H1 (cell line): Measurements from ENCODE around the gene POU4F2. TPM values are rescaled to one million over a fixed set of nuclear protein-coding genes. Genes with fewer than 3 reads are reported as not detected.

Source experiments
- CTCF ChIA-PET: fragments of 300-600 bp; sonication (Branson Sonifier 250); formaldehyde crosslinking; loops from one replicate; lab custom pipeline; 2021; ENCODE audit not compliant: partially characterized antibody; lab: Charles Lee
- POLR2A ChIA-PET: fragments of 300-600 bp; sonication (Branson Sonifier 250); formaldehyde crosslinking; loops from one replicate; lab custom pipeline; 2021; ENCODE audit warnings: inconsistent platforms; ENCODE audit not compliant: partially characterized antibody; lab: Charles Lee
- DNase-seq, 2 experiments: peaks; one replicate each; pipeline versions ENCODE4 v3.0.0 to v3.0.0-alpha.2; 2010 to 2022; ENCODE audit warnings: low spot score in 2 of 2, low read depth in 1 of 2, mixed read lengths in 1 of 2
- FAIRE-seq: peaks from 2 replicates; lab custom pipeline; 2011; peaks lifted over from hg19 to GRCh38; lab: Jason Lieb, UNC
- H2AFZ ChIP-seq: 2 replicates; pipeline ENCODE4 v1.8.1; 2012; ENCODE audit warnings: low read length, inconsistent platforms
- H2AK5ac ChIP-seq: 2 replicates; pipeline ENCODE4 v1.6.1; 2013; ENCODE audit warnings: low read depth, low read length
- H2BK120ac ChIP-seq: replicated peaks from 2 replicates; pipeline ENCODE3; 2013; ENCODE audit warnings: low read depth, low read length, inconsistent platforms
- H2BK12ac ChIP-seq: 2 replicates; pipeline ENCODE4 v1.6.1; 2013; ENCODE audit warnings: low read depth, low read length
- H2BK15ac ChIP-seq: 2 replicates; pipeline ENCODE4 v1.6.1; 2013; ENCODE audit warnings: low read length
- H2BK20ac ChIP-seq: 2 replicates; pipeline ENCODE4 v1.6.1; 2013; ENCODE audit warnings: low read length
- H2BK5ac ChIP-seq: 2 replicates; pipeline ENCODE4 v1.6.1; 2013; ENCODE audit warnings: low read depth, low read length
- H3K14ac ChIP-seq: 2 replicates; pipeline ENCODE4 v1.6.1; 2013; ENCODE audit warnings: inconsistent platforms; ENCODE audit not compliant: insufficient read length
- H3K18ac ChIP-seq: 2 replicates; pipeline ENCODE4 v1.6.1; 2013; ENCODE audit warnings: low read length; ENCODE audit errors: extremely low read depth
- H3K23ac ChIP-seq: 2 replicates; pipeline ENCODE4 v1.6.1; 2013; ENCODE audit warnings: inconsistent platforms; ENCODE audit not compliant: insufficient read length
- H3K23me2 ChIP-seq: 2 replicates; pipeline ENCODE4 v1.6.1; 2013; ENCODE audit warnings: low read depth, low read length
- H3K27ac ChIP-seq: 2 replicates; pipeline ENCODE4 v1.6.1; 2011; ENCODE audit warnings: low read depth, low read length, inconsistent platforms
- H3K27me3 ChIP-seq, 4 experiments: replicated peaks in 1 of 4; 1 replicate in 1 of 4; 2 replicates in 3 of 4; pipeline versions ENCODE4 v1.6.1 to v1.8.1; 2011 to 2013; ENCODE audit warnings: low read length in 3 of 4, mild to moderate bottlenecking in 3 of 4, inconsistent platforms in 2 of 4, mixed read lengths in 2 of 4, moderate library complexity in 1 of 4; ENCODE audit not compliant: control insufficient read depth in 3 of 4, insufficient read depth in 3 of 4; ENCODE audit errors: extremely low read depth in 1 of 4
- H3K36me3 ChIP-seq, 4 experiments: 2 replicates each; pipeline versions ENCODE4 v1.6.1 to v1.8.1; 2011 to 2013; ENCODE audit warnings: mild to moderate bottlenecking in 4 of 4, low read length in 3 of 4, moderate library complexity in 2 of 4, control low read depth in 1 of 4, inconsistent platforms in 1 of 4; ENCODE audit not compliant: insufficient read depth in 4 of 4, control insufficient read depth in 2 of 4
- H3K4ac ChIP-seq: replicated peaks from 2 replicates; pipeline ENCODE3; 2013; ENCODE audit warnings: low read length, low read depth, mixed read lengths, inconsistent platforms; ENCODE audit not compliant: insufficient read length
- H3K4me1 ChIP-seq, 4 experiments: replicated peaks in 1 of 4; 1 replicate in 1 of 4; 2 replicates in 3 of 4; pipeline versions ENCODE4 v1.6.1 to v1.8.1; 2011 to 2013; ENCODE audit warnings: low read length in 3 of 4, inconsistent platforms in 2 of 4, mixed read lengths in 1 of 4; ENCODE audit not compliant: insufficient read depth in 4 of 4, control insufficient read depth in 3 of 4
- H3K4me2 ChIP-seq, 2 experiments: 2 replicates each; pipeline versions ENCODE4 v1.6.1 to v1.8.1; 2011 to 2013; ENCODE audit warnings: low read depth in 2 of 2, low read length in 2 of 2, control low read depth in 1 of 2, inconsistent platforms in 1 of 2, mild to moderate bottlenecking in 1 of 2; ENCODE audit not compliant: insufficient read depth in 1 of 2
- H3K4me3 ChIP-seq, 4 experiments: fragments of 200-600, 300-600 bp in 1 of 4; sonication (generic), shearing (Covaris generic), sonication (Bioruptor Twin) in 1 of 4; 2 replicates each; pipeline versions ENCODE4 v1.5.1 to v1.8.1; 2011 to 2016; ENCODE audit warnings: low read length in 4 of 4, low read depth in 3 of 4, control low read depth in 2 of 4, inconsistent platforms in 2 of 4, mild to moderate bottlenecking in 2 of 4, mixed read lengths in 1 of 4, moderate library complexity in 1 of 4; ENCODE audit not compliant: insufficient read depth in 2 of 4; ENCODE audit errors: extremely low read depth in 1 of 4
- H3K56ac ChIP-seq: replicated peaks from 2 replicates; pipeline ENCODE3; 2013; ENCODE audit warnings: low read depth, mild to moderate bottlenecking, mixed read lengths, low read length, inconsistent platforms; ENCODE audit not compliant: insufficient read length
- H3K79me1 ChIP-seq: 2 replicates; pipeline ENCODE4 v1.6.1; 2013; ENCODE audit warnings: low read depth, low read length, control low read depth
- H3K79me2 ChIP-seq, 2 experiments: 2 replicates each; pipeline versions ENCODE4 v1.6.1 to v1.8.1; 2012 to 2013; ENCODE audit warnings: low read length in 2 of 2, mild to moderate bottlenecking in 2 of 2, inconsistent platforms in 1 of 2; ENCODE audit not compliant: insufficient read depth in 2 of 2, control insufficient read depth in 1 of 2
- H3K9ac ChIP-seq, 4 experiments: replicated peaks in 1 of 4; 1 replicate in 1 of 4; 2 replicates in 3 of 4; pipeline versions ENCODE4 v1.6.1 to v1.8.1; 2011 to 2013; ENCODE audit warnings: low read depth in 3 of 4, low read length in 3 of 4, control low read depth in 2 of 4, mild to moderate bottlenecking in 2 of 4, moderate library complexity in 2 of 4, inconsistent platforms in 1 of 4; ENCODE audit errors: extremely low read depth in 1 of 4
- H3K9me3 ChIP-seq, 2 experiments: 2 replicates each; pipeline versions ENCODE4 v1.6.1 to v1.8.1; 2012 to 2013; ENCODE audit warnings: mild to moderate bottlenecking in 2 of 2, moderate library complexity in 2 of 2, control low read depth in 1 of 2, inconsistent platforms in 1 of 2, low read depth in 1 of 2, low read length in 1 of 2, mixed read lengths in 1 of 2; ENCODE audit not compliant: insufficient read depth in 2 of 2
- H4K20me1 ChIP-seq, 2 experiments: replicated peaks in 1 of 2; 2 replicates each; pipeline versions ENCODE3 to v1.8.1; 2011 to 2013; ENCODE audit warnings: inconsistent platforms in 2 of 2, low read length in 2 of 2, mild to moderate bottlenecking in 1 of 2; ENCODE audit not compliant: insufficient read depth in 2 of 2, control insufficient read depth in 1 of 2
- H4K5ac ChIP-seq: 2 replicates; pipeline ENCODE4 v1.6.1; 2013; ENCODE audit warnings: low read length, low read depth, mixed read lengths, inconsistent platforms; ENCODE audit not compliant: insufficient read length
- H4K8ac ChIP-seq: 2 replicates; pipeline ENCODE4 v1.8.0; 2013; ENCODE audit warnings: mild to moderate bottlenecking, moderate library complexity, low read length, inconsistent platforms; ENCODE audit not compliant: insufficient read depth; ENCODE audit errors: extremely low read depth
- H4K91ac ChIP-seq: replicated peaks from 2 replicates; pipeline ENCODE3; 2013; ENCODE audit warnings: low read length, mixed read lengths, inconsistent platforms; ENCODE audit not compliant: insufficient read length
- CHD2 ChIP-seq: IDR thresholded peaks from 2 replicates; pipeline ENCODE4 v1.6.1; 2012; ENCODE audit warnings: low read length, improper control_type of control experiment
- HDAC6 ChIP-seq: IDR thresholded peaks from one replicate; pipeline ENCODE4 v1.7.1; 2012; ENCODE audit warnings: low read depth, mild to moderate bottlenecking, inconsistent platforms, low read length, moderate library complexity
- KDM4A ChIP-seq: IDR thresholded peaks from one replicate; pipeline ENCODE4 v1.7.1; 2012; ENCODE audit warnings: low read depth, mild to moderate bottlenecking, moderate library complexity, low read length, inconsistent platforms; ENCODE audit not compliant: severe bottlenecking
- POLR2A ChIP-seq, 2 experiments: IDR thresholded peaks; 1 replicate in 1 of 2; 2 replicates in 1 of 2; pipeline ENCODE4 v1.6.1; 2011; ENCODE audit warnings: low read depth in 2 of 2, low read length in 2 of 2, mild to moderate bottlenecking in 2 of 2; ENCODE audit errors: control extremely low read depth in 1 of 2
- POLR2AphosphoS5 ChIP-seq: IDR thresholded peaks from 2 replicates; pipeline ENCODE4 v1.6.1; 2011; ENCODE audit warnings: low read depth, low read length
- SAP30 ChIP-seq: fragments of 300-600 bp; sonication (generic); IDR thresholded peaks from 2 replicates; pipeline ENCODE4 v1.7.1; 2012; ENCODE audit warnings: low read length, moderate library complexity, mild to moderate bottlenecking, inconsistent platforms; ENCODE audit not compliant: insufficient read depth, insufficient replicate concordance
- SIN3A ChIP-seq, 2 experiments: IDR thresholded peaks in 1 of 2; conservative IDR thresholded peaks in 1 of 2; 2 replicates each; pipeline ENCODE4 v1.6.1; 2011 to 2012; ENCODE audit warnings: low read length in 2 of 2, improper control_type of control experiment in 1 of 2, low read depth in 1 of 2, mild to moderate bottlenecking in 1 of 2
- WGBS, 2 experiments: shearing (Covaris generic) in 1 of 2; methylation state at CpG; one replicate each; pipeline versions ENCODE4 v1.1.6 to v1.1.7; 2013 to 2015; ENCODE audit warnings: low lambda C conversion rate in 2 of 2, mixed read lengths in 2 of 2, inconsistent platforms in 1 of 2, low coverage in 1 of 2, missing lambda C conversion rate in 1 of 2; ENCODE audit not compliant: insufficient replicate concordance in 2 of 2, insufficient coverage in 1 of 2, insufficient read length in 1 of 2; ENCODE audit errors: extremely low coverage in 1 of 2, missing lambda C conversion rate in 1 of 2; 5-methylcytosine and 5-hydroxymethylcytosine counted together
- polyA plus RNA-seq, 7 experiments: library from polyadenylated mRNA; depleted of rRNA in 3 of 7; stranded (reverse) in 5 of 7; unstranded in 2 of 7; fragments of >200 nt in 5 of 7; fragments of 200-250 nt in 2 of 7; gene quantifications; 1 replicate in 5 of 7; 2 replicates in 1 of 7; 4 replicates in 1 of 7; pipeline versions ENCODE4 v1.2.1 to v1.2.3, GENCODE V29; 2011 to 2013; ENCODE audit warnings: missing spikeins in 2 of 7, mixed read lengths in 2 of 7
- total RNA-seq: library from RNA; stranded (reverse); fragmentation: NEBNext Ultra II Directional; extraction: Animal tissue kit (Norgen Biotek cat#: 25700); gene quantifications from 2 replicates; pipeline ENCODE4 v1.2.1, GENCODE V29; 2021
- TF ChIP-seq, protein P1 (sequence below), 3 experiments: IDR thresholded peaks; 1 replicate in 2 of 3; 2 replicates in 1 of 3; pipeline versions ENCODE4 v1.5.1 to v1.6.1; 2011; ENCODE audit warnings: low read length in 3 of 3, mild to moderate bottlenecking in 3 of 3, inconsistent platforms in 2 of 3, low read depth in 1 of 3, moderate library complexity in 1 of 3; ENCODE audit not compliant: insufficient read depth in 1 of 3; ENCODE audit errors: control extremely low read depth in 1 of 3
- TF ChIP-seq, protein P2 (sequence below): IDR thresholded peaks from 2 replicates; pipeline ENCODE4 v1.6.1; 2012; ENCODE audit warnings: low read length, inconsistent platforms

Gene POU4F2
- total and polyA plus RNA-seq, 2 of the 8 experiments (the other 6 are each of a cell fraction or from before 2014, with no cell fraction given), result not detected

DNA sequence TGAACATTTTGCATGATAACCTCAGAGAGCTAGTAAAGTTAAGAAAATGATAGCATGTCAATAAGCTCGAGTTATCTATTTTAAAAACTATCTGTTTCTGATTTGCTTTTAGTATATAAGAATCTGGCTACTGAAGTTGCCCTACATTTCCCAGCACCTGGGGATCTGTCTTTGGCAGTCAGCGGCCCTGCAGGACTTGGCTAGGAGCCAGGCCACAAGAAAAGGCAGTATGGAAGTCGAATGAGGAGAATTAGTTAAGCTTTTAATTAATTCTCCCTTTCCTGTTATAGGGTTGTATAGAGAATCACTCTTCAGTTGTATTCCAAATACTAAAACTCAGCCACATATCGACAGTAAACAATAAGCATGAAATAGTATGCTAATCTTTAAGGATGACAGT is 22.7 kb downstream of the POU4F2 start:
- WGBS, 2 experiments, result 86% methylated on average over 4 of the region's 4 CpGs; no CpG with 5 or more reads in 1 of the 2 experiments
- DNase-seq (no peak), FAIRE-seq (no peak)
- Histone ChIP-seq H3K79me1 (no peaks in the 10 kb centered on the region), H3K36me3 (no peaks in the 10 kb centered on the region), H4K8ac (no peak overlapping the region), H3K14ac (no peak overlapping the region), H2BK12ac (no peak overlapping the region), H2AK5ac (no peak overlapping the region), H2AFZ (no peak overlapping the region), H4K5ac (no peak overlapping the region), H4K91ac (no peak overlapping the region), H3K79me2 (no peaks in the 10 kb centered on the region), H2BK5ac (no peak overlapping the region), H2BK15ac (no peak overlapping the region), H3K27ac (no peak overlapping the region), H3K23me2 (no peaks in the 10 kb centered on the region), H3K23ac (no peak overlapping the region), H3K4me3 (no peak overlapping the region), H4K20me1 (no peaks in the 10 kb centered on the region), H3K56ac (no peak overlapping the region), H3K27me3 (peaks cover under 1 to 12% (median 4%) of the 10 kb centered on the region in 4 experiments), H3K4ac (no peak overlapping the region), H3K18ac (no peak overlapping the region), H2BK20ac (no peak overlapping the region), H3K4me1 (no peaks in the 10 kb centered on the region), H3K9me3 (peaks cover 0 to 4% of the 10 kb centered on the region in 2 experiments; a peak in 1 of 4 replicates), H2BK120ac (no peak overlapping the region), H3K9ac (no peak overlapping the region), H3K4me2 (no peak overlapping the region)
- ChIA-PET CTCF (interaction anchor here (1.2 kb wide), 1 partner anchor 256 kb away, joined by 3 read pairs; no protein-coding TSS in a partner anchor), POLR2A (interaction anchor here (0.6 kb wide), 1 partner anchor 15 kb away, joined by 3 read pairs; no protein-coding TSS in a partner anchor)
- no peak for TF ChIP-seq KDM4A
- TF ChIP-seq, protein P1, sequence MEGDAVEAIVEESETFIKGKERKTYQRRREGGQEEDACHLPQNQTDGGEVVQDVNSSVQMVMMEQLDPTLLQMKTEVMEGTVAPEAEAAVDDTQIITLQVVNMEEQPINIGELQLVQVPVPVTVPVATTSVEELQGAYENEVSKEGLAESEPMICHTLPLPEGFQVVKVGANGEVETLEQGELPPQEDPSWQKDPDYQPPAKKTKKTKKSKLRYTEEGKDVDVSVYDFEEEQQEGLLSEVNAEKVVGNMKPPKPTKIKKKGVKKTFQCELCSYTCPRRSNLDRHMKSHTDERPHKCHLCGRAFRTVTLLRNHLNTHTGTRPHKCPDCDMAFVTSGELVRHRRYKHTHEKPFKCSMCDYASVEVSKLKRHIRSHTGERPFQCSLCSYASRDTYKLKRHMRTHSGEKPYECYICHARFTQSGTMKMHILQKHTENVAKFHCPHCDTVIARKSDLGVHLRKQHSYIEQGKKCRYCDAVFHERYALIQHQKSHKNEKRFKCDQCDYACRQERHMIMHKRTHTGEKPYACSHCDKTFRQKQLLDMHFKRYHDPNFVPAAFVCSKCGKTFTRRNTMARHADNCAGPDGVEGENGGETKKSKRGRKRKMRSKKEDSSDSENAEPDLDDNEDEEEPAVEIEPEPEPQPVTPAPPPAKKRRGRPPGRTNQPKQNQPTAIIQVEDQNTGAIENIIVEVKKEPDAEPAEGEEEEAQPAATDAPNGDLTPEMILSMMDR (IDR thresholded peaks at IDR 0.05; ENCODE audit: control extremely low read depth in 1 of 3, insufficient read depth in 1 of 3, low read depth in 1 of 3, low read length in 3 of 3), result no peak
- no peak for TF ChIP-seq SAP30
- no peak for TF ChIP-seq SIN3A (conservative IDR thresholded peaks at IDR 0.05 in 1 of 2, IDR thresholded peaks at IDR 0.05 in 1 of 2; ENCODE audit: low read depth in 1 of 2, low read length in 2 of 2)
- TF ChIP-seq POLR2AphosphoS5, result no peak
- TF ChIP-seq CHD2, result no peak
- TF ChIP-seq POLR2A (IDR thresholded peaks at IDR 0.05; ENCODE audit: control extremely low read depth in 1 of 2, low read depth in 2 of 2, low read length in 2 of 2), result no peak
- TF ChIP-seq, protein P2, sequence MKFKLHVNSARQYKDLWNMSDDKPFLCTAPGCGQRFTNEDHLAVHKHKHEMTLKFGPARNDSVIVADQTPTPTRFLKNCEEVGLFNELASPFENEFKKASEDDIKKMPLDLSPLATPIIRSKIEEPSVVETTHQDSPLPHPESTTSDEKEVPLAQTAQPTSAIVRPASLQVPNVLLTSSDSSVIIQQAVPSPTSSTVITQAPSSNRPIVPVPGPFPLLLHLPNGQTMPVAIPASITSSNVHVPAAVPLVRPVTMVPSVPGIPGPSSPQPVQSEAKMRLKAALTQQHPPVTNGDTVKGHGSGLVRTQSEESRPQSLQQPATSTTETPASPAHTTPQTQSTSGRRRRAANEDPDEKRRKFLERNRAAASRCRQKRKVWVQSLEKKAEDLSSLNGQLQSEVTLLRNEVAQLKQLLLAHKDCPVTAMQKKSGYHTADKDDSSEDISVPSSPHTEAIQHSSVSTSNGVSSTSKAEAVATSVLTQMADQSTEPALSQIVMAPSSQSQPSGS, result no peak
- no peak for TF ChIP-seq HDAC6
